Chondrocyte (in vitro differentiated cells): ENCODE data around the gene RNF166. TPM values are rescaled to one million over a fixed set of nuclear protein-coding genes. Genes with fewer than 3 reads are reported as not detected.

Experiments used
- DNase-seq: peaks from one replicate; pipeline ENCODE4 v3.0.0; 2021; ENCODE audit warnings: mixed read lengths, low spot score
- H3K27ac Mint-ChIP-seq: one replicate; pipeline ENCODE4 v1.8.0; 2021; ENCODE audit warnings: mild to moderate bottlenecking, moderate library complexity, mixed read lengths; ENCODE audit not compliant: unreplicated experiment
- H3K27me3 Mint-ChIP-seq: 2 replicates; pipeline ENCODE4 v1.8.0; 2021; ENCODE audit warnings: low read depth, mixed read lengths
- H3K36me3 Mint-ChIP-seq: 2 replicates; pipeline ENCODE4 v1.8.0; 2021; ENCODE audit warnings: low read depth, mixed read lengths
- H3K4me1 Mint-ChIP-seq: 2 replicates; pipeline ENCODE4 v1.8.0; 2021; ENCODE audit warnings: low read depth, mild to moderate bottlenecking, mixed read lengths
- H3K4me3 Mint-ChIP-seq: one replicate; pipeline ENCODE4 v1.8.0; 2021; ENCODE audit warnings: mild to moderate bottlenecking, moderate library complexity, mixed read lengths; ENCODE audit not compliant: unreplicated experiment
- H3K9me3 Mint-ChIP-seq: 2 replicates; pipeline ENCODE4 v1.8.0; 2021; ENCODE audit warnings: low read depth, mixed read lengths
- CTCF ChIP-seq: fragments of 200-600 bp; sonication (generic); IDR thresholded peaks from 2 replicates; pipeline ENCODE4 v1.5.0; 2021; ENCODE audit warnings: antibody characterized with exemption, mild to moderate bottlenecking, moderate library complexity
- total RNA-seq: library from RNA; stranded (reverse); gene quantifications from 3 replicates; pipeline ENCODE4 v1.2.1, GENCODE V29; 2021

The RNF166 gene
- total RNA-seq, 1 donor from 2014 or later: 12.8 TPM

- no peak for DNase-seq
- Mint-ChIP-seq H3K4me1 (no peaks in the 10 kb centered on the region), H3K27me3 (peaks cover 18% of the 10 kb centered on the region), H3K27ac (no peak overlapping the region), H3K9me3 (no peaks in the 10 kb centered on the region), H3K4me3 (no peak overlapping the region), H3K36me3 (no peaks in the 10 kb centered on the region)
- TF ChIP-seq CTCF: no peak
Measured at GRCh38 chr16:88691924-88692560, 14.2 kb downstream of the RNF166 start.

GRCh38 chr16:88691129-88691813 lies 14.9 kb downstream of the RNF166 start:
- no peak overlapping the region for H3K4me3 Mint-ChIP-seq
- H3K4me1 Mint-ChIP-seq: no peaks in the 10 kb centered on the region
- H3K9me3 Mint-ChIP-seq: no peaks in the 10 kb centered on the region
- no peak overlapping the region for H3K27ac Mint-ChIP-seq
- no peak for DNase-seq
- peaks cover 18% of the 10 kb centered on the region for H3K27me3 Mint-ChIP-seq
- no peaks in the 10 kb centered on the region for H3K36me3 Mint-ChIP-seq
- TF ChIP-seq CTCF: no peak

- no peaks in the 10 kb centered on the region for H3K9me3 Mint-ChIP-seq
- no peak overlapping the region for H3K4me3 Mint-ChIP-seq
- H3K4me1 Mint-ChIP-seq: no peaks in the 10 kb centered on the region
- H3K36me3 Mint-ChIP-seq: no peaks in the 10 kb centered on the region
- no peak for TF ChIP-seq CTCF
- peaks cover 18% of the 10 kb centered on the region for H3K27me3 Mint-ChIP-seq
- no peak for DNase-seq
- no peak overlapping the region for H3K27ac Mint-ChIP-seq
Measured at GRCh38 chr16:88690341-88691128, 15.7 kb downstream of the RNF166 start.

- no peaks in the 10 kb centered on the region for H3K9me3 Mint-ChIP-seq
- DNase-seq: no peak
- H3K27ac Mint-ChIP-seq: no peak overlapping the region
- no peak for TF ChIP-seq CTCF
- no peak overlapping the region for H3K4me3 Mint-ChIP-seq
- peaks cover 32% of the 10 kb centered on the region for H3K27me3 Mint-ChIP-seq
- peaks cover 2% of the 10 kb centered on the region for H3K4me1 Mint-ChIP-seq
- peaks cover 1% of the 10 kb centered on the region for H3K36me3 Mint-ChIP-seq
Measured at GRCh38 chr16:88688013-88688778, 18.0 kb downstream of the RNF166 start.

- TF ChIP-seq CTCF: no peak
- no peak for DNase-seq
- peaks cover 1% of the 10 kb centered on the region for H3K36me3 Mint-ChIP-seq
- H3K4me1 Mint-ChIP-seq: peaks cover 2% of the 10 kb centered on the region
- H3K27me3 Mint-ChIP-seq: peaks cover 34% of the 10 kb centered on the region
- H3K9me3 Mint-ChIP-seq: no peaks in the 10 kb centered on the region
- H3K4me3 Mint-ChIP-seq: no peak overlapping the region
- no peak overlapping the region for H3K27ac Mint-ChIP-seq
Measured at GRCh38 chr16:88687676-88688012, 18.6 kb downstream of the RNF166 start.
